ENCODE data around the gene OR8K3.

- TF ChIP-seq RAD21 (IDR thresholded peaks at IDR 0.05; ENCODE audit: insufficient read depth, low read depth, low read length) (no peak), POLR2AphosphoS5 (IDR thresholded peaks at IDR 0.05; ENCODE audit: low read length) (no peak), MTA2 (IDR thresholded peaks at IDR 0.05; ENCODE audit: low read depth) (no peak), ATF7 (IDR thresholded peaks at IDR 0.05; ENCODE audit: low read depth) (no peak), CTCF (IDR thresholded peaks at IDR 0.05 in 2 of 3, conservative IDR thresholded peaks at IDR 0.05 in 1 of 3; ENCODE audit: control insufficient read depth in 2 of 3, extremely low read depth in 1 of 3, insufficient read depth in 1 of 3, low read depth in 3 of 3, low read length in 3 of 3) (no peak), RFX5 (IDR thresholded peaks at IDR 0.05; ENCODE audit: low read depth, low read length) (no peak), YY1 (IDR thresholded peaks at IDR 0.05; ENCODE audit: low read depth, low read length) (no peak), MXI1 (IDR thresholded peaks at IDR 0.05; ENCODE audit: low read depth, low read length) (no peak)
Observed at GRCh38 chr11:56333156-56333555, 18.2 kb downstream of the OR8K3 start.

All from GM12878 (cell line).